NCI-H146 treated with DMSO at 0.1 percent for 48 hours (cell line): ENCODE results near the gene MSLN.
"Not testable (repeated sequence)": the region's sequence is repeated elsewhere in the genome, so short reads cannot be mapped to it uniquely, and the experiment has no call there.

Experiments
- DNase-seq: peaks from one replicate; lab custom pipeline; 2025; ENCODE audit not compliant: unreplicated experiment; lab: John Stamatoyannopoulos, UW

Gene MSLN

GRCh38 chr16:754121-754607 lies 6.4 kb upstream of the MSLN start:
- DNase-seq: not testable (repeated sequence)

- DNase-seq: no peak
Measured at GRCh38 chr16:754656-755055, 5.9 kb upstream of the MSLN start.

DNA sequence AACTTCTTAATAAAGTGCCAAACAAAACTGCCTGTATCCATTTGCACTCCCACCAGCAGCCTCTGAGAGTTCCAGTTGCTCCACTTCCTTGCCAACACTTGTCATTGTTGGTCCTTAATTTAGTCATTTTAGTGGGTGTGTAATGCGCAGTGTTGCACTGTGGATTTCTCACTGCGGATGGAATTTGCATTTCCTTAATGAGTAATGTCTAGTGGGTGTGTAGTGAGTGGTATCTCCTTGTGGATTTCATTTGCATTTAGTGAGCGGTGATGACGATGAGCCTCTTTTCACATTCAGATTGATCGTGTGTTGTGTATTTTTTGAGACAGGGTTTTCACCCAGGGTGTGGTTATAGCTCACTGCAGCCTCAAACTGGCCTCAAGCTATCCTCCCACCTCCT lies 4.1 kb upstream of the MSLN start:
- DNase-seq: no peak

GRCh38 chr16:759110-759910 lies 1.2 kb upstream of the MSLN start:
- no peak for DNase-seq

DNA sequence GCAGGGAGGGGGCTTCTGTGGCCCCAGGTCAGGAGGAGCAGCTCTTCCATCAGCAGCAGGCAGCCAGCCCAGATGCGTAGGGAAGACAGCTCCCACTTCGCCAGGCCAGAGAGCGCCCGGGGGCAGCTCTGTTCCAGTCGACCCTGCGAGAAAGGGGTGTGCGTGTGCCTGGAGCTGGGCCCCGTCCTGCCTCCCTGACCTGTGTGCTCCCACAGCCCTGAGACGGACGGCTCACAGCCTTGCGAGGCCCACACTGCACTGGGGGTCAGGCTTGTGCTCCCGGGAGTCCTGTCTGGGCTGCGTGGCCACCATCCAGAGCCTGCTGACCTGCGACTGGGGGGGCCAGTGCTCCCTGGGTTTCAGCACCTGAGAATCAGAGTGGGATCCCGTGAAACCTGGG lies 469 bp upstream of the MSLN start:
- no peak for DNase-seq

DNA sequence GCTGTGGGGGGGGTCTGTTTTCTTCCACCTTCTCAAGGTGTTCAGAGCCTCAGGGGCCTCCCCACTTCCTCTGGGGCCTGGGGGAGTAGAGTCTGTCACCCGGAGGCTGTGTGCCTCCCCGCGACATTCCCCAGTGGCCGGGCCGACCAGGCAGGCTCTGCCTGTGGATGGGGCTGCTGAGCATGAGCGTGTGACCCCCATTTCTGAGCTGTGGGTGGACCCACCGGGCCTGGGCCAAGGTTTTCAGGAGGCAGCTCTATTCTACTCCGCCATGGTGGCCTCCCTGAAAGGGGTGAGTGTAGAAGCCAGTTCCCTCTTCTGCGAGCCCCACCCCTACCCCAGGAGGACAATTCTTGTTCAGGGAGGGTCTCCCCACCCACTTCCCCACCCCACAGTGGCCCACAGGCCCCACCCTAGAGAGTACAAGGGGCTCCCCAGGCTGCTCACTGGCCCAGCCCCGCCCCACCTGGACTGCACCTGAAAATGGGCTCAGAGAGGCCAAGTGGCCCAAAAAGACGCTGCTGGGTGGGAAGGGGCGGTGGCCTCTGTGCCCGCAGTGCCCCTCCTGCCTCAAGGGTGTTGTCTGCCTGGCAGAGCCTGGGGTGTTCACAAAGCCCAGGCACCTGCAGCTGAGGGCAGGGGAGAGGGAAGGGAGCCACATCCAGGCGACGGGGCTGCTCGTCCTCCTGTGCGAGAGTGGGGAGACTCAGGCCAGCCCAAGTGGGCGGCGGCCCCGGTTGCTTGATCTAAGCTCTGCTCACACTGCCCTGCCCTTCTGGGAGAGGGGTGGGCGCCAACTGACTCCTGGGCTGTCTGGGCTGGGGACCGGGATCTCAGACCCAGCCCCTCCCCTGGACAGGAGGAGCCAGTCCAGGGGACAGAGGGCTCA lies 1.3 kb downstream of the MSLN start:
- DNase-seq: no peak

GRCh38 chr16:762595-763268 lies 2.2 kb downstream of the MSLN start:
- no peak for DNase-seq

DNA sequence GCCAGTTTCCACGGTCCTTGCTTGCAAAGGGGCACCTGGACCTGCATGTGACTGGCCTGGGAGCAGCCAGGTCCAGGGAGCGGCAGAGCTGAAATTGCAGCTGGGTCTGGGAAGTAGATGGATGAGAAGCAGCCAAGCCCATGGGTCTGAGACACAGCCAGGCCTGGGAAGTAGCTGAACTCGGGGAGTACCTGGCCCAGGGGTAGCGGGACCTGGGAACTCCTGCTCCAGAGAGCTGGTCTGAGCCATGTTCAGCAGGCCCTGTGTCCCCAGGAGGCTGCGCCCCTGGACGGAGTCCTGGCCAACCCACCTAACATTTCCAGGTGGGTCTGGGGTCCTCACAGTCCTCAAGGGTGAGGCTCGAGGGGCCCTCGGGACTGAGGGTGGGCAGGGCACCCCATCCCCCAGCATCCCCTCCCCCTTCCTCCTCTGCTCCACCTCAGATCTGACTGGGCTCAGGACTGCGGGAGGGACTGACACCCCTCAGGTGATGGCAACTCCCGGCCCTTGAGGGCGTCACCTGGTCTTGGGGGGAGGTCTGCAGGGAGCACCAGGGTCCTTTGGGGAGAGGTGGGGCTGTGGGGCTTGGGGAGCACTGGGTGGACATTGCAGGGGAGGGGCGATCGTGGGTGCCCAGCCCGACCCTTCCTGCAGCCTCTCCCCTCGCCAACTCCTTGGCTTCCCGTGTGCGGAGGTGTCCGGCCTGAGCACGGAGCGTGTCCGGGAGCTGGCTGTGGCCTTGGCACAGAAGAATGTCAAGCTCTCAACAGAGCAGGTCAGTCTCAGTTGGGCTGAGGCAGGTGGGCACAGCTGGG lies 3.0 kb downstream of the MSLN start:
- no peak for DNase-seq

GRCh38 chr16:764184-764750 lies 3.7 kb downstream of the MSLN start:
- no peak for DNase-seq

GRCh38 chr16:764848-765487 lies 4.4 kb downstream of the MSLN start:
- DNase-seq: no peak

- DNase-seq: no peak
Measured at GRCh38 chr16:765488-765865, 4.9 kb downstream of the MSLN start.

DNA sequence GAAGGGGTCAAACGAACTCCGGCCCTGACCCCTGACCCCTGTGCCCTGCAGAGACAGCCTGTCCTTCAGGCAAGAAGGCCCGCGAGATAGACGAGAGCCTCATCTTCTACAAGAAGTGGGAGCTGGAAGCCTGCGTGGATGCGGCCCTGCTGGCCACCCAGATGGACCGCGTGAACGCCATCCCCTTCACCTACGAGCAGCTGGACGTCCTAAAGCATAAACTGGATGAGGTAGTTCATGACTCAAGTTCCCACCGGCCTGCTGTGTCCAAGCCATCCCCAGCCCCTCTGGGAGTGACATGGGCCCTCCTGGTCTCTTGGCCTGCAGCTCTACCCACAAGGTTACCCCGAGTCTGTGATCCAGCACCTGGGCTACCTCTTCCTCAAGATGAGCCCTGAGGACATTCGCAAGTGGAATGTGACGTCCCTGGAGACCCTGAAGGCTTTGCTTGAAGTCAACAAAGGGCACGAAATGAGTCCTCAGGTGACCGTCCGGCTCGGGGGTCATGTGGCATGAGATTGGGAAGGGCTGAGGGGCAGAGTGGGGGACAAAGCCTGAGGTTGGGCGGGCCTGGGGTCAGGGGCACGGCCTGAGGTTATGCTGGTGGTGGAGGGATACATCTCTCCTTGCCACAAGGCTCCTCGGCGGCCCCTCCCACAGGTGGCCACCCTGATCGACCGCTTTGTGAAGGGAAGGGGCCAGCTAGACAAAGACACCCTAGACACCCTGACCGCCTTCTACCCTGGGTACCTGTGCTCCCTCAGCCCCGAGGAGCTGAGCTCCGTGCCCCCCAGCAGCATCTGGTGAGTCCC lies 5.7 kb downstream of the MSLN start:
- DNase-seq: no peak

DNA sequence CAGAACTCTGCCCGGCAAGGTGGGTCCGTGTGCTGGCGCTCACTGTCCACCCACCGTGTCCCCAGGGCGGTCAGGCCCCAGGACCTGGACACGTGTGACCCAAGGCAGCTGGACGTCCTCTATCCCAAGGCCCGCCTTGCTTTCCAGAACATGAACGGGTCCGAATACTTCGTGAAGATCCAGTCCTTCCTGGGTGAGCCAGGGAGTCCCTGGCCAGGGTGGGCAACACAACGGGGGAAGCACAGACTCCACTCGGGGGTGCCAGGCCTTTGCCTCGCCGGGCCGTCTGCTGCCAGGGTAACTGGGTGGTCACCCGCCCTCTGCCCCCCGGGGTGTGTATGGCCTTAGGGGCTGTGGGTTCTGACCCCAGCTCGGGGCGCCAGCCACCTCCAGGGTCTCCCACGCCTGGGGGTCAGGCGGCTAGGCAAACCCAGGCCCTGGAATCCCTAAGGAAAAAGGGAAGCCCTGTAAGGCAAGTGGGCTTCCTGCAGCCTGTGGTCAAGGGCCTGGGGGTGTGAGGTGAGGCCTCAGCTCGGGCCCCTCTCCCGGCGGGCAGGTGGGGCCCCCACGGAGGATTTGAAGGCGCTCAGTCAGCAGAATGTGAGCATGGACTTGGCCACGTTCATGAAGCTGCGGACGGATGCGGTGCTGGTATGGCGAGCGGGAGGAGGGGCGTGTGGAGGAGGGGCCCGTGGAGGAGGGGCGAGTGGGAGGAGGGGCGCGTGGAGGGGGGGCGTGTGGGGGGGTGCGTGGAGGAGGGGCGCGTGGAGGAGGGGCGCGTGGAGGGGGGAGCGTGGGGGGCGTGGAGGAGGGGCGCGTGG lies 6.5 kb downstream of the MSLN start:
- DNase-seq: no peak

GRCh38 chr16:767743-768235 lies 7.3 kb downstream of the MSLN start:
- DNase-seq: no peak

DNA sequence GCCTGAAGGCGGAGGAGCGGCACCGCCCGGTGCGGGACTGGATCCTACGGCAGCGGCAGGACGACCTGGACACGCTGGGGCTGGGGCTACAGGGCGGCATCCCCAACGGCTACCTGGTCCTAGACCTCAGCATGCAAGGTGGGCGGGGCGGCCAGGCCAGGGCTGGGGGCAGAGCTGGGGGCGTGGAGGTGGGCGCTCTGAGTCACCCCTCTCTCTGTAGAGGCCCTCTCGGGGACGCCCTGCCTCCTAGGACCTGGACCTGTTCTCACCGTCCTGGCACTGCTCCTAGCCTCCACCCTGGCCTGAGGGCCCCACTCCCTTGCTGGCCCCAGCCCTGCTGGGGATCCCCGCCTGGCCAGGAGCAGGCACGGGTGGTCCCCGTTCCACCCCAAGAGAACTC lies 7.9 kb downstream of the MSLN start:
- DNase-seq: no peak

GRCh38 chr16:769184-769784 lies 8.8 kb downstream of the MSLN start:
- DNase-seq: no peak

DNA sequence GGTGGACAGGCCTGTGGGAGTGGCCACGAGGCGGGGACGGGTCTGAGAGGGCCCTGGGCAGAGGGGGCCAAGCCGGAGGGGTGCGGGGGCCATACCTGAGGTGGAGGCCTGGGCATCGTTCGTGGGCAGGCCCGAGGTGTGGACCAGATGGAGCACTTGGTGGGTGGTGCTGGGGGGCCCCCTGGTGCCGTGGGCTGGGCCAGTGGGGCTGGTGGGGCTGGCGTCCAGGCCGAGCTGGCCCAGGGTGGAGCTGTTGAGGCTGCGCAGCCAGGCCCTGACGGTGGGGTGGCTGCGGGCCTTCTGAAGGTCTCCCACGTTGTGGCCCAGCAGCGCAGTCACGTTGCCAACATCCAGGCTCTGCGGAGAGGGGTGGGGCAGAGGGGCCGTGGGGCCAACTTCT lies 9.4 kb downstream of the MSLN start:
- no peak for DNase-seq

GRCh38 chr16:770411-770810 lies 9.9 kb downstream of the MSLN start:
- no peak for DNase-seq
